Spleen (tissue), 7 donors: ENCODE results near the gene TTC24.

ENCODE experiments used
- CTCF ChIP-seq, 11 experiments: fragments of 200-600 bp in 7 of 11; fragments of 450-650 bp in 4 of 11; sonication (generic) in 4 of 11; IDR thresholded peaks in 8 of 11; conservative IDR thresholded peaks in 3 of 11; 1 replicate in 7 of 11; 2 replicates in 4 of 11; pipeline versions ENCODE4 v1.4.0 to v1.8.0; 2016 to 2021; ENCODE audit warnings: antibody characterized with exemption in 11 of 11, inconsistent platforms in 4 of 11, mild to moderate bottlenecking in 1 of 11
- POLR2AphosphoS5 ChIP-seq, 3 donors: sonication (generic); formaldehyde crosslinking; IDR thresholded peaks; one replicate each; pipeline ENCODE4 v1.5.1; 2017; ENCODE audit warnings: antibody characterized with exemption in 3 of 3
- donor health status: DM: no; HTN: no; CAD: no; lungs with moderate emphysema.
- donor health status: DM: no; HTN: no; CAD: no.
- donor health status: DM: no; HTN: no; CAD: no.

- TF ChIP-seq POLR2AphosphoS5 (IDR thresholded peaks at IDR 0.05), result no peak
- TF ChIP-seq CTCF (IDR thresholded peaks at IDR 0.05 in 8 of 11, conservative IDR thresholded peaks at IDR 0.05 in 3 of 11), result no peak
Observed at GRCh38 chr1:156632355-156632754, 52.8 kb downstream of the TTC24 start.
